Effector memory CD8-positive, alpha-beta T cell (primary cell): ENCODE results near the gene RAC3.

Source experiments
- ATAC-seq: fragments of 150-1000 bp; cut with Tn5 transposase; replicated peaks from 2 replicates; pipeline ENCODE4 v1.10.0; 2021; ENCODE audit warnings: mild to moderate bottlenecking, moderate library complexity
- DNase-seq, 3 experiments: peaks; one replicate each; pipeline ENCODE4 v3.0.0; 2021
- H3K27ac Mint-ChIP-seq, 2 donors: one replicate each; pipeline ENCODE4 v1.8.0; 2022; ENCODE audit warnings: mild to moderate bottlenecking in 2 of 2, mixed read lengths in 2 of 2, moderate library complexity in 2 of 2
- H3K27me3 Mint-ChIP-seq, 2 donors: one replicate each; pipeline ENCODE4 v1.8.0; 2022; ENCODE audit warnings: mixed read lengths in 2 of 2
- H3K36me3 Mint-ChIP-seq: one replicate; pipeline ENCODE4 v1.8.0; 2022; ENCODE audit warnings: mild to moderate bottlenecking, moderate library complexity, mixed read lengths; ENCODE audit not compliant: insufficient read depth
- H3K4me1 Mint-ChIP-seq, 2 donors: one replicate each; pipeline ENCODE4 v1.8.0; 2022; ENCODE audit warnings: low read depth in 2 of 2, mixed read lengths in 2 of 2
- H3K4me3 Mint-ChIP-seq, 2 donors: one replicate each; pipeline ENCODE4 v1.8.0; 2022; ENCODE audit warnings: mild to moderate bottlenecking in 2 of 2, mixed read lengths in 2 of 2, moderate library complexity in 2 of 2
- H3K9me3 Mint-ChIP-seq, 2 donors: one replicate each; pipeline ENCODE4 v1.8.0; 2022; ENCODE audit warnings: mixed read lengths in 2 of 2

RAC3 gene

GRCh38 chr17:82058855-82059249 is 27.4 kb downstream of the RAC3 start:
- DNase-seq (no peak), ATAC-seq (no peak)
- Mint-ChIP-seq H3K4me1 (peaks cover 4 to 6% of the 10 kb centered on the region in 2 donors), H3K36me3 (peaks cover 20% of the 10 kb centered on the region), H3K4me3 (no peak overlapping the region), H3K9me3 (no peaks in the 10 kb centered on the region), H3K27me3 (no peaks in the 10 kb centered on the region), H3K27ac (no peak overlapping the region)

- H3K27ac Mint-ChIP-seq: no peak overlapping the region
- no peaks in the 10 kb centered on the region for H3K9me3 Mint-ChIP-seq
- H3K36me3 Mint-ChIP-seq: peaks cover 21% of the 10 kb centered on the region
- ATAC-seq (no peak), DNase-seq (no peak)
- no peaks in the 10 kb centered on the region for H3K27me3 Mint-ChIP-seq
- no peak overlapping the region for H3K4me3 Mint-ChIP-seq
- H3K4me1 Mint-ChIP-seq: peaks cover 9% of the 10 kb centered on the region in 2 donors
These were observed 28.0 kb downstream of the RAC3 start for GRCh38 chr17:82059272-82060000.

- H3K4me1 Mint-ChIP-seq: peaks cover 10 to 12% of the 10 kb centered on the region in 2 donors
- peaks cover 23% of the 10 kb centered on the region for H3K36me3 Mint-ChIP-seq
- H3K9me3 Mint-ChIP-seq: no peaks in the 10 kb centered on the region
- peak overlapping the region; percentile 7 to 38 for H3K27ac Mint-ChIP-seq
- no peaks in the 10 kb centered on the region for H3K27me3 Mint-ChIP-seq
- ATAC-seq (no peak), DNase-seq (no peak)
- H3K4me3 Mint-ChIP-seq: no peak overlapping the region
These were observed 28.5 kb downstream of the RAC3 start for GRCh38 chr17:82060001-82060380.

GRCh38 chr17:82060614-82061013 is 29.1 kb downstream of the RAC3 start:
- ATAC-seq: no peak
- Mint-ChIP-seq H3K4me3 (no peak overlapping the region), H3K9me3 (no peaks in the 10 kb centered on the region), H3K4me1 (peaks cover 7 to 12% of the 10 kb centered on the region in 2 donors), H3K36me3 (peaks cover 21% of the 10 kb centered on the region), H3K27me3 (no peaks in the 10 kb centered on the region), H3K27ac (peak overlapping the region in 1 of 2 donors; percentile 7)
- no peak for DNase-seq

GRCh38 chr17:82061047-82061925 is 29.8 kb downstream of the RAC3 start:
- ATAC-seq: no peak
- Mint-ChIP-seq H3K9me3 (no peaks in the 10 kb centered on the region), H3K4me3 (no peak overlapping the region), H3K36me3 (peaks cover 24% of the 10 kb centered on the region), H3K27ac (no peak overlapping the region), H3K27me3 (no peaks in the 10 kb centered on the region), H3K4me1 (peaks cover 7 to 12% of the 10 kb centered on the region in 2 donors)
- no peak for DNase-seq

GRCh38 chr17:82062076-82062983 is 30.9 kb downstream of the RAC3 start:
- H3K27me3 Mint-ChIP-seq: no peaks in the 10 kb centered on the region
- ATAC-seq: no peak
- no peaks in the 10 kb centered on the region for H3K9me3 Mint-ChIP-seq
- DNase-seq: no peak
- H3K4me3 Mint-ChIP-seq: no peak overlapping the region
- no peak overlapping the region for H3K27ac Mint-ChIP-seq
- H3K36me3 Mint-ChIP-seq: peaks cover 25% of the 10 kb centered on the region
- H3K4me1 Mint-ChIP-seq: peaks cover 7 to 12% of the 10 kb centered on the region in 2 donors

- Mint-ChIP-seq H3K27me3 (no peaks in the 10 kb centered on the region), H3K9me3 (no peaks in the 10 kb centered on the region), H3K36me3 (peaks cover 20% of the 10 kb centered on the region), H3K27ac (no peak overlapping the region), H3K4me1 (peaks cover 7 to 12% of the 10 kb centered on the region in 2 donors), H3K4me3 (no peak overlapping the region)
- ATAC-seq: no peak
- no peak for DNase-seq
These were observed 31.5 kb downstream of the RAC3 start for GRCh38 chr17:82062984-82063368.

GRCh38 chr17:82063424-82064415 is 32.2 kb downstream of the RAC3 start:
- ATAC-seq (no peak), DNase-seq (no peak)
- H3K36me3 Mint-ChIP-seq: peaks cover 20% of the 10 kb centered on the region
- no peaks in the 10 kb centered on the region for H3K9me3 Mint-ChIP-seq
- peak overlapping the region; percentile 57 to 68 for H3K4me3 Mint-ChIP-seq
- peaks cover 7 to 12% of the 10 kb centered on the region in 2 donors for H3K4me1 Mint-ChIP-seq
- H3K27ac Mint-ChIP-seq: peak overlapping the region in 1 of 2 donors; percentile 83
- H3K27me3 Mint-ChIP-seq: no peaks in the 10 kb centered on the region

GRCh38 chr17:82064433-82065192 is 33.1 kb downstream of the RAC3 start:
- ATAC-seq (no peak), DNase-seq (no peak)
- Mint-ChIP-seq H3K27ac (peak overlapping the region; percentile 35 to 83), H3K9me3 (no peaks in the 10 kb centered on the region), H3K27me3 (no peaks in the 10 kb centered on the region), H3K36me3 (peaks cover 20% of the 10 kb centered on the region), H3K4me3 (peak overlapping the region; percentile 57 to 68), H3K4me1 (peaks cover 7 to 12% of the 10 kb centered on the region in 2 donors)

- Mint-ChIP-seq H3K27me3 (no peaks in the 10 kb centered on the region), H3K9me3 (no peaks in the 10 kb centered on the region), H3K36me3 (peaks cover 17% of the 10 kb centered on the region), H3K27ac (peak overlapping the region in 1 of 2 donors; percentile 95), H3K4me1 (peaks cover 7 to 9% of the 10 kb centered on the region in 2 donors), H3K4me3 (peak overlapping the region; percentile 57 to 68)
- DNase-seq (peak in 1 of 3 experiments; percentile 26), ATAC-seq (peak; percentile 71)
These were observed 33.7 kb downstream of the RAC3 start for GRCh38 chr17:82065193-82065637.

GRCh38 chr17:82065638-82066303 is 34.3 kb downstream of the RAC3 start, which contains the start of gene DUS1L:
Gene DUS1L, minus strand, starts transcription at chr17:82065804. Its CDS starts 745 bp downstream, at chr17:82065059.
- no peaks in the 10 kb centered on the region for H3K9me3 Mint-ChIP-seq
- peak within 1 kb of the TSS; percentile 94 to 95 for H3K27ac Mint-ChIP-seq
- peaks cover 14% of the 10 kb centered on the region for H3K36me3 Mint-ChIP-seq
- peak; percentile 64 to 72 (median 72) for DNase-seq
- H3K27me3 Mint-ChIP-seq: no peaks in the 10 kb centered on the region
- peak within 1 kb of the TSS; percentile 82 to 84 for H3K4me3 Mint-ChIP-seq
- H3K4me1 Mint-ChIP-seq: peaks cover 7 to 8% of the 10 kb centered on the region in 2 donors
- ATAC-seq: peak; percentile 89
